Medulla oblongata (tissue), 1 donor: ENCODE measurements around the gene TLX1.
"Not testable (repeated sequence)": the region's sequence is repeated elsewhere in the genome, so short reads cannot be mapped to it uniquely, and the experiment has no call there.

Experiments used
- DNase-seq: peaks from one replicate; pipeline ENCODE4 v3.0.0-alpha.2; 2015; ENCODE audit errors: extremely low spot score

The TLX1 gene

DNA sequence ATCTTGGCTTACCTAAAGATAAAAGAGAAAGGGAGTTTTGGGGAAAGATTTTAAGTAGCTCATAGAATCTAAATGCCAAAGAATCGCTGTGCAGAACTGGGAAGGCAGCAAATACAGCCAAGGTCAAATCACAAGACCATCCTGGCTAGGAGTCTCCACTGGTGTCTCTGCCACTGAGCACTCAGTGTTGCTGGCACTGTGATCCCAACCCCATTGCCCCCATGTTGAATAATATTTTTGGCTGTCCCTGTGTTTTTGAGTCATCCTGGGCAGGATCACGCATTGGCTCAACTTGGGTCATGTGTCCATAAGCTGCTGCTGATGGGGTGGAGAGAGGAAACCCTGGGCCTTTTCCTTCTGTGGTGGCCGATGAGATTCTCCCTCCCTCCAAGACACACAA lies 21.2 kb downstream of the TLX1 start:
- no peak for DNase-seq

DNA sequence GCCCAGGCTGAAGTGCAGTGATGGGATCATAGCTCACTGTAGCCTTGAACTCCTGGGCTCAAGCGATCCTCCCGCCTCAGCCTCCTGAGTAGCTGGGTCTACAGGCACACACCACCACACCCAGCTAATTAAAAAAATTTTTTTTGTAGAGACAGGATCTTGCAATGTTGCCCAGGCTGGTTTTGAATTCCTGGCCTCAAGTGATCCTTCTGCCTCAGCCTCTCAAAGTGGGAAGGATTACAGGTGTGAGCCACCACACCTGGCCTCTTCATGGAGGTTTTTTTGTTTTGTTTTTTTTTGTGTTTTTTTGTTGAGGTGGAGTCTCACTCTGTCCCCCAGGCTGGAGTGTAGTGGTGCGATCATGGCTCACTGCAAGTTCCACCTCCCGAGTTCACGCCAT lies 23.4 kb downstream of the TLX1 start:
- DNase-seq: not testable (repeated sequence)

DNA sequence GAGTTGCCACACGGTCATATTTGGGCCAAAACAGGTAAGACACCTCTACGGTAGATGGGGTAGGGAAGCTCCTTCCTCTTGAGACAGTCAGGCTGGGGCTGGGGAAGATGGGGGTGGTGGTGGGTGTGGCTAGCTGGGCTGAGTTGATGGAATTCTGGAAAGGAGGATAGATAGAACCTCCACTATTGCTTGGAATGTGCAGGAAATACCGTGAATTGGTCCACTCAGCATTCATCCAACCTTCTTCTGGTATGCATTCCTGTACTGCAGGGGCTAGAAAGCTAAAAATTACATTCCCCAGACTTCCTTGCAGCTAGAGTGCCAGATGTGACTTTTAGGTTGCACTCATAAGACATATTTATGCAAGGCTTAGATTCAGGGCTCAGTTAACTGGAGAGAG lies 24.8 kb downstream of the TLX1 start:
- no peak for DNase-seq

DNA sequence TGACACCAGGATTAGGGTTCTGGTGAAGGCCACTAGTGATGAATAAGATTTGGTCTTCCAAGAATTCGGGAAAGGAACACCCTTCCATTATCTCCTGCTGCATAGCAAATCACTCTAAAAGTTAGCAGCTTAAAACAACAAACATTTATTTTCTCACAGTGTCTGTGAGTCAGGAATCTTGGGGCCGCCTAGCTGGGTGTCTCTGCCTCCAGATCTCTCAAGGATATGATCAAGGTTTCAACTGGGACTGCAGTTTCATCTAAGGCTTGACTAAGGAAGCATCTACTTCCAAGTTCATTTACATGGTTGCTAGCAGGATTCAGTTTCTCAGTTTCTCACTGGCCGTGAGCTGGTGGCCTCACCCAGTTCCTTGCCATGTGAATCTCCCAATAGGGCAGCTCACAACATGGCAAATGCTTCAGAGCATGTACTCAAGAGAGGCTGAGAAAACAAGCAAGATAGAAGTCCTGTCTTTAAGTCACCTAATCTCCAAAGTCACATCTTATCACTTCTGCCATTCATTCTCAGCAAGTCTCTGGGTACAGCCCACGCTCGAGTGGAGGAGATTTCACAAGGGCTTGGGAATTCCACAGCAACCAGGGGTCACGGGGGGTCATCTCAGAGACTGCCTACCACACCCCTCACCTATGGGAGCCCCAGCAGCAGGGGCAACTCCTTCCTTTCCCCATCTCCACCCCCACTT lies 26.8 kb downstream of the TLX1 start:
- no peak for DNase-seq

DNA sequence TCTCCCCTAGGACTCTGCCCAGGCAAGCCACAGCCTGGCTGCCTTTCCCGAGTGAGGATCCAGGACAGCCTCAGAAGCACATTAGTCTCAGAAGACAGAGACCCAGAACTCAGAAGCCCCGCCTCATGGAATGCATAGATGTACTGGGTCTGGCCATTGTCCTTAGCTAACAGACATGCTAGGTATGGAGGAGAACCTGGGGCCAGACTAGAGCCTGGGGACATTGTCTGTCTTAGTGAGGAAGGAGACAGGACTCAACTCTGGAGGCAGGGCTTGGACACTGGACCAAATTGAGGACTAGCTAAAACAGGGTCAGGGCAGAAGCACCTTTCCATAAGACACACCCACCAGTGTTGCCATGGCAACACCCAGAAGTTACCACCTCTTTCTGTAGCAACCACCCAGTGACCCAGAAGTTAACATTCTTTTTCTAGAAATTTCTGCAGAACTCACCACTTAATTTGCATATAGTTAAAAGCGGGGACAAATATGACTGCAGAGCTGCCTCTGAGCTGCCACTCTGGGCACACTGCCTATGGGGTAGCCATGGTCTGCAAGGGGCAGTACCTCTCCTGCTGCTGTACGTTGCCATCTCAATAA lies 27.5 kb downstream of the TLX1 start:
- DNase-seq: no peak

DNA sequence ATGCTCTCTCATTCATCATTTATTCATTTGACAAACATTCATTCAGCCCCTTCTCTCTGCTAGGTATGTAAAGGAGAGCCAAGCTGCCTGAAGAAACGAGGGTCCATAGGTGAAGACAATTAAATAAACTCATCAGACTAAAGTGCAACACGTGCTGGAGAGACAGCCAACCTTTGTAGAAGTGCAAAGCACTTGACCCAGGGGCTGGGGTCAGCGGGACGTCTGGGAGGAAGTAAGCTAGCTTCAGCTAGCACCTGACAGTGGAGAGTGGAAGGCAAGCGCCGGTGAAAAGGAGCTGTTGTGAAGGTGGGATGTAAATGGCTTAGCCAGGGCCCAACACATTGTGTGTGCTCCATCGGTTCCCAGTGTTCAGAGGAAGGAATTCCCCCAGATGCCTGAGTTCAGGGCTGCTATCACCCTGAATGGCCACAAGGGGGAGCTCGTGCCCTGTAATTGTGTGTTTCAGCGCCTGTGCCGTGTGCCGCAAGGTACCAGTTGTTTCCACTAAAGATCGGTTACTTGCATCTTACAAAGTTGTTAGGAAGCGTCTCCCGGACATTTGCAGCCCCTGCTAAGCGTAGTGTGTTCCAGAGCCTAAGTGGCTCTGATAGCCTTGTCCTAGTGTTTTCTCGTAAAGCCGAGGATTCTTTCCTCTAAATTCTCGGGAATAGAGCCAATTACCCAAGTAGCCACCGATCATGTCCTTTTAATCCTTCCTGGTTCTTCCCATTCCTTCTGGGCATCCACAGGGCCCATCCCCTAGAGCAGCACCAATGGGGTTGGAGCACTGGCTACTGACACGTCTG lies 30.6 kb downstream of the TLX1 start:
- DNase-seq: peak; percentile 86

DNA sequence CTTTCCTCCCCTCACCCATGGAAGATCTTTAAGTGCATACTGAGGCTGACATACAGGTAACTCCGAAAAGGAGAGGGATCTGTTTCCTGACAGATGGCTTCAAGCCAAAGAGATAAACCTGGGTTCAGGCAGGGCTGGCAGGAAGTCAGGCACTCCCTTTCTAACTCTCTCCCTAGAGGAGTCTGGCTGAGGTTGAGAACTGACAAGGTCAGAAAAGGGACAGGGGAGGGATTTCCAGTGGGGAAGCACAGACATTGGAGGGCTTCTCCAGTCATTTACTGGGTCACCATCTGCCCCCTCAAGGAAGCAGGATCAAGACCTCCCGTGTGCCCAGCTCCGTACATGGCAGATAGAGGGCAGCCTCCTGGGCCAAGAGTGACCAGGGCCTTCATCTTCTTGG lies 31.6 kb downstream of the TLX1 start:
- no peak for DNase-seq

DNA sequence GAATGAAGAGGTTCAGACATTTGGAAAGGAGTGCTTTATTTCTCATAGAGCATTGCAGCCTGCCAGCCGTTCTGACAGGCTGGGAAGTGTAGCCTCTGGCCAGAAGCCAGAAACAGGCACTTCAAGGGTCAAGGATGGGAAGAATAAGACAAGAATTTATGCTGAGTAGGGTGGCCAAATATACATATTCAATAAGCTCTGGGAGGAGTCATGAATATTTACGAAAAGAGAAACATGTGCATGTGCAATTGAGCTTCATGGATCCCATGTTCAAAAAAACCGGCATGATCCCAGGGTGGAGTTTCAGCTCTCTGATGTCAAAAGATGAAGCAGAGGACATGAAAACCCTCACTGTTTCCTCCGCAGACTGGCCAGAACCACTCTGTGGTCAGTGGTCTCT lies 32.9 kb downstream of the TLX1 start:
- DNase-seq: no peak

DNA sequence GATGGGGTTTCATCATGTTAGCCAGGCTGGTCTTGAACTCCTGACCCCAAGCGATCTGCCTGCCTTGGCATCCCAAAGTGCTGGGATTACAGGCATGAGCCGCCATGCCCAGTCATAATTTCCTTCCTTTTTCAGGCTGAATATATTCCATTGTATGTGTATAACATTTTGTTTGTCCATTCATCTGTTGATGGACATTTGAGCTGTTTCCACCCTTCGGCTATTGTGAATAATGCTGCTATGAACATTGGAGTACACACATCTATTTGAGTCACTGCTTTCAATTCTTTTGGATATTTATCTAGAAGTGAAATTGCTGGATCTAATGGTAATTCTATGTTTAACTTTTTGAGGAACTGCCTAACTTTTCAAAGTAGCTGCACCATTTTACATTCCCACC lies 34.6 kb downstream of the TLX1 start:
- no peak for DNase-seq

DNA sequence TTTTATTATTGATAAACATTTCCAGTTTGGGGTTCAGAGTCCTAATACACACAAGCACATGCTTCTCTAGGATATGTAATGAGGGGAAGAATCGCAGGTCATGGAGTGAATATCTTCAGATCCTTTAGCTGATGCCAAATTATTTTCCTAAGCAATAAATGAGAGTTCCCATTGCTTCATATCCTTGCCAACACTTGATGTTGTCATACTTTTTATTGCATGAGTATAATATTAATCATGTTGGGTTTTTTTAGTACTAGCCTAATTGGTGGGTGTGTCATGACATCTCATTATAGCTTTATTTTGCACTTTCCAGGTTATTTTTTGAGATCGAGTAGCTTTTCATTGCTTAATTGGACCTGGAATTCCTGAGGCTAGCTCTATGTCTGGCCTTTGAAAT lies 35.3 kb downstream of the TLX1 start:
- DNase-seq: no peak

DNA sequence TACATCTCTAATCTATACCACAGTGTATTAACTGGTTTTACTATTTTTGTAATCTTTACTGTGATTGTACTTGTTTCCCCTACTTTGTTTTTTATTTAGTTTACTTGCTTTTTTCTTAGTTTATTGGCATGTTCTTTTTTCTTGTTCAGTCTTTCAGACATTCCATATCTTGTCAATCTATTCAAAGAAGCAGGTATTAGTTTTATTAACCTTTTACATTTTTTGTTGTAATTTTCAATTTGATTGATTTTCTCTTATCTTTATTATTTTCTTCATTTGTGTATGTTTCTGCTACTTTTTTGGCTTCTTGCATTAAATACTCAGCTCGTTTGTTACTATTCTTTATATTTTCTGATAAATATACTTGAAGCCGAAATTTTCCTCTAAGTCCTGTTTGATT lies 41.6 kb downstream of the TLX1 start:
- DNase-seq: no peak

DNA sequence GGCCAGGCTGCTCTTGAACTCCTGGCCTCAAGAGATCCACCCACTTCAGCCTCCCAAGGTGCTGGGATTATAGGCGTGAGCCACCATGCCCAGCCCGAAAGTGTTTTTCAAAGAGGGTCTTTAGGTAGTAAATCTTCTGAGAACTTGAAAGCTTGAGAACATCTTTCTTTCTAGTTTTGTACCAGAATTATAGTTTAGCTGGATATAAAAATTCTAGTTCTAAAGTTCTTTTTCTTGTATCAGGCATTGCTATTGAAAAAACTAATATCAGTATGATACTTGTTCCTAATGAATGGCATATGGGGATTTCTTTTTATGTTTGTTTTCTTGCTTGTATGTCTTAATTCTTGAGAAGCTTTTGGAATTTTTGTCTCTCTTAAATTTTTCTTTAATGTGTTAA lies 43.2 kb downstream of the TLX1 start:
- DNase-seq: no peak

DNA sequence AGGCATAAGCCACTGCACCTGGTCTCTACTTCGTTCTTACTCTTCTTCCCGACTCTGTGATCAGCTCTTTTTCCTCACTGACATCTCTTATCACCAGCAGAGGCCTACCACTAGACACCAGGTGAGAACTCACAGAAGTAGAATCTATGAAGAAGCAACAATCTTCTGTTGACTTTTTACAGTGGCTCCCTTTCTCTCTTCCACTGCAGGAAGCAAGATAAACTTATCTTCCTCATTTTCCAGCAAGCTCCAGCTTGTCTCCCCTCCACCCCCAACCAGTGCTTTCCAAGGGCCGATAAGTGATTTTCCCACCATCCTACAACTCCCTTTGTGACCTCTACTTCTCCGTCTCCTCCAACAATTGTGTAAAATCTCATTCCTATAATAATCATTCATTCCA lies 45.5 kb downstream of the TLX1 start:
- no peak for DNase-seq

DNA sequence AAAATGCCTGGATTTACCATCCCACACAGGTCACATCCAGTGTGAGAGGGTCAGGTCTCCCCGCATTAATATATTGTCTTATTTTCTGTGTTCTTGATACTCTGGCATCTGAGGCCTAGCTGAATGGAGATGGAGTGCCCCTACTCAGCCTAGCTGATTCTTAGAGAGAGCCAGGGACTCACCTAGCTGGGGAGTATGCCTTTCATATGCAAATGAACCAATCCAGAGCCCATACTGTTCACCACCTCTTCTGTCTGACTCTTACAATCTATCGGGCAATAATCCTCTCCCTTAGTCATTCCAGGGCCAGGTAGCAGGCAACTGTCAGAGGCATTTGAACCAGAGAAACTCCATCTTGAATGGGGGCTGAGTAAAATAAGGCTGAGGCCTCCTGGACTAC lies 51.8 kb downstream of the TLX1 start:
- no peak for DNase-seq

DNA sequence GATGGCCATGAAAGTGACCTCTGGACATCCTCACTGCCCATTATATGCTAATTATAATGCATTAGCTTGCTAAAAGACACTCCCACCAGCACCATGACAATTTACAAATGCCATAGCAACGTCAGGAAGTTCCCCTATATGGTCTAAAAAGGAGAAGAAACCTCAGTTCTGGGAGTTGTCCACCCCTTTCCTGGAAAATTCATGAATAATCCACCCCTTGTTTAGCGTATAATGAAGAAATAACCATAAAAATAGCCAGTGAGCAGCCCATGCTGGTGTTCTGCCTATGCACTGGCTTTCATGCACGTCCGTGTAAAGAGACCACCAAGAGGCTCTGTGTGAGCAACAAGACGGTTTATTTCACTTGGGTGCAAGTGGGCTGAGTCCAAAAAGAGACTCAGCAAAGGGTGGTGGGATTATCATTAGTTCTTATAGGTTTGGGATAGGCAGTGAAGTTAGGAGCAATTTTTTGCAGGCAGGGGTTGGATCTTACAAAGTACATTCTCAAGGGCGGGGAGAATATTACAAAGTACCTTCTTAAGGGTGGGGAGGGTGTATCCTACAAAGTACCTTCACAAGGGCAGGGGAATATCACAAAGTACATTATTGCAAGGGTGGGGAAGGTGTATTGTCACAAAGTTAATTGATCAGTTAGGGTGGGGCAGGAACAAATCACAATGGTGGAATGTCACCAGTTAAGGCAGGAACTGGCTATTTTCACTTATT lies 52.5 kb downstream of the TLX1 start:
- DNase-seq: no peak
